ENCODE results near the gene ACTL10. TPM values are rescaled to one million over a fixed set of nuclear protein-coding genes. Genes with fewer than 3 reads are reported as not detected.
A peak's percentile ranks its signal among the peaks of the same experiment; 100 is the strongest.

ACTL10 gene
- total RNA-seq, 1 experiment from 2014 or later, result 5.4 TPM

- no TSS peak for BruUV-seq (replicated peaks)
- Mint-ChIP-seq H3K27ac (ENCODE audit: unreplicated experiment) (peak within 1 kb of the TSS; percentile 81), H3K4me1 (ENCODE audit: low read depth, unreplicated experiment) (peaks cover 39% of the 10 kb centered on the region), H3K4me3 (ENCODE audit: low read depth, unreplicated experiment) (peak within 1 kb of the TSS; percentile 89), H3K36me3 (ENCODE audit: insufficient read depth, unreplicated experiment) (peaks cover 48% of the 10 kb centered on the region), H3K9me3 (ENCODE audit: low read depth, unreplicated experiment) (no peaks in the 10 kb centered on the region), H3K27me3 (ENCODE audit: unreplicated experiment) (no peaks in the 10 kb centered on the region)
- TF ChIP-seq CTCF (IDR thresholded peaks at IDR 0.05; ENCODE audit: unreplicated experiment), result no peak
- no peak for DNase-seq
- intact Hi-C loops (cut with micrococcal nuclease; ENCODE audit: unreplicated experiment), result loop anchor here (10.0 kb wide), 1 partner anchor 453 kb away; the partner anchor contains the start of gene EIF2S2
- CTCF ChIA-PET, result interaction anchor here (0.8 kb wide), 1 partner anchor 11 kb away, joined by 3 read pairs; no protein-coding TSS in a partner anchor
Measured at GRCh38 chr20:33662172-33662571, 4.6 kb upstream of the ACTL10 start, which contains the start of gene C20orf144. Gene C20orf144, plus strand, starts transcription at chr20:33662327. Its CDS starts 19 bp downstream, at chr20:33662346.

- Mint-ChIP-seq H3K36me3 (ENCODE audit: insufficient read depth, unreplicated experiment) (peaks cover 60% of the 10 kb centered on the region), H3K9me3 (ENCODE audit: low read depth, unreplicated experiment) (no peaks in the 10 kb centered on the region), H3K4me3 (ENCODE audit: low read depth, unreplicated experiment) (peak overlapping the region; percentile 89), H3K4me1 (ENCODE audit: low read depth, unreplicated experiment) (peaks cover 39% of the 10 kb centered on the region), H3K27ac (ENCODE audit: unreplicated experiment) (peak overlapping the region; percentile 81), H3K27me3 (ENCODE audit: unreplicated experiment) (no peaks in the 10 kb centered on the region)
- BruUV-seq (replicated peaks), result TSS peak; percentile 7
- no peak for TF ChIP-seq CTCF (IDR thresholded peaks at IDR 0.05; ENCODE audit: unreplicated experiment)
- CTCF ChIA-PET, result interaction anchor here (0.5 to 2.7 kb wide), 14 partner anchors 10 to 1724 kb away, joined by 3 to 16 read pairs (median 4); partner anchors contain the start of genes CBFA2T2 and CDK5RAP1
- intact Hi-C loops (cut with micrococcal nuclease; ENCODE audit: unreplicated experiment), result loop anchor here (10.0 kb wide), 1 partner anchor 451 kb away; the partner anchor contains the start of gene EIF2S2
- DNase-seq, result peak; percentile 92
Measured at GRCh38 chr20:33663161-33664084, 3.3 kb upstream of the ACTL10 start.

- no peaks in the 10 kb centered on the region for H3K9me3 Mint-ChIP-seq (ENCODE audit: low read depth, unreplicated experiment)
- intact Hi-C loops (cut with micrococcal nuclease; ENCODE audit: unreplicated experiment), result loop anchor here (10.0 kb wide), 1 partner anchor 451 kb away; the partner anchor contains the start of gene EIF2S2
- TF ChIP-seq CTCF (IDR thresholded peaks at IDR 0.05; ENCODE audit: unreplicated experiment), result no peak
- BruUV-seq (replicated peaks), result no TSS peak
- no peak for DNase-seq
- H3K27me3 Mint-ChIP-seq (ENCODE audit: unreplicated experiment), result no peaks in the 10 kb centered on the region
- CTCF ChIA-PET, result interaction anchor here (0.6 to 2.7 kb wide), 6 partner anchors 9 to 263 kb away, joined by 3 to 16 read pairs (median 6); partner anchors contain the start of gene CDK5RAP1
- H3K4me1 Mint-ChIP-seq (ENCODE audit: low read depth, unreplicated experiment), result peaks cover 39% of the 10 kb centered on the region
- H3K27ac Mint-ChIP-seq (ENCODE audit: unreplicated experiment), result peak overlapping the region; percentile 81
- peaks cover 63% of the 10 kb centered on the region for H3K36me3 Mint-ChIP-seq (ENCODE audit: insufficient read depth, unreplicated experiment)
- peak overlapping the region; percentile 89 for H3K4me3 Mint-ChIP-seq (ENCODE audit: low read depth, unreplicated experiment)
Measured at GRCh38 chr20:33664085-33664761, 2.5 kb upstream of the ACTL10 start.

- DNase-seq, result no peak
- no peaks in the 10 kb centered on the region for H3K27me3 Mint-ChIP-seq (ENCODE audit: unreplicated experiment)
- H3K4me1 Mint-ChIP-seq (ENCODE audit: low read depth, unreplicated experiment), result peaks cover 39% of the 10 kb centered on the region
- no TSS peak for BruUV-seq (replicated peaks)
- CTCF ChIA-PET, result interaction anchor here (2.2 to 2.7 kb wide), 2 partner anchors 11 to 13 kb away, joined by 9 to 16 read pairs; no protein-coding TSS in a partner anchor
- intact Hi-C loops (cut with micrococcal nuclease; ENCODE audit: unreplicated experiment), result loop anchor here (5.0 to 10.0 kb wide), 3 partner anchors 68 to 450 kb away; partner anchors contain the start of genes CDK5RAP1, EIF2S2 and ZNF341
- H3K27ac Mint-ChIP-seq (ENCODE audit: unreplicated experiment), result peak overlapping the region; percentile 81
- H3K9me3 Mint-ChIP-seq (ENCODE audit: low read depth, unreplicated experiment), result no peaks in the 10 kb centered on the region
- H3K4me3 Mint-ChIP-seq (ENCODE audit: low read depth, unreplicated experiment), result peak overlapping the region; percentile 89
- no peak for TF ChIP-seq CTCF (IDR thresholded peaks at IDR 0.05; ENCODE audit: unreplicated experiment)
- peaks cover 63% of the 10 kb centered on the region for H3K36me3 Mint-ChIP-seq (ENCODE audit: insufficient read depth, unreplicated experiment)
Measured at GRCh38 chr20:33664762-33665144, 2.0 kb upstream of the ACTL10 start.

Measured in Calu3 (cell line).